HCT116 (cell line): ENCODE measurements around the gene COL5A2. TPM values are rescaled to one million over a fixed set of nuclear protein-coding genes. Genes with fewer than 3 reads are reported as not detected.

Source experiments
- ATAC-seq: fragments of 200-7000 bp; cut with Tn5 transposase; 2 replicates; pipeline ENCODE4 v1.9.1; 2020; ENCODE audit warnings: mild to moderate bottlenecking, moderate library complexity
- BruUV-seq: library from RNA; stranded (reverse); fragments of 400-500 nt; replicated peaks from 2 replicates; lab custom pipeline; 2021; lab: Mats Ljungman, UMichigan
- CTCF ChIA-PET: fragments of 300-600 bp; sonication (Branson Sonifier 250); formaldehyde crosslinking; loops from one replicate; lab custom pipeline; 2021; ENCODE audit warnings: antibody characterized with exemption; lab: Charles Lee
- POLR2A ChIA-PET: fragments of 300-600, 350-600 bp; sonication (Branson Sonifier 250); formaldehyde crosslinking; loops from one replicate; lab custom pipeline; 2021; ENCODE audit warnings: antibody characterized with exemption; lab: Charles Lee
- RAD21 ChIA-PET, 2 experiments: fragments of 300-600 bp; sonication (Branson Sonifier 250); formaldehyde crosslinking; loops; one replicate each; lab custom pipeline; 2023; ENCODE audit warnings: low total read pairs in 2 of 2; ENCODE audit not compliant: uncharacterized antibody in 2 of 2, unreplicated experiment in 2 of 2, low non-redundant PET in 1 of 2; lab: Charles Lee
- DNase-seq: peaks from one replicate; pipeline ENCODE4 v3.0.0-alpha.2; 2010; ENCODE audit warnings: low read depth, low spot score
- H2AFZ ChIP-seq: fragments of 200-600 bp; shearing (Covaris generic), sonication (generic); 2 replicates; pipeline ENCODE4 v1.6.1; 2017; ENCODE audit warnings: low read depth, mixed run types, mixed read lengths, antibody characterized with exemption, low read length; ENCODE audit not compliant: poor library complexity, severe bottlenecking
- H3K27ac ChIP-seq: 2 replicates; pipeline ENCODE4 v1.5.1; 2012; ENCODE audit warnings: low read depth, low read length
- H3K27me3 ChIP-seq: fragments of 200-600 bp; sonication (generic); 2 replicates; pipeline ENCODE4 v1.6.1; 2016; ENCODE audit warnings: mixed run types, low read length, mixed read lengths; ENCODE audit not compliant: insufficient read depth
- H3K36me3 ChIP-seq, 2 experiments: fragments of 200-500 bp in 1 of 2; fragments of 200-600 bp in 1 of 2; sonication (Bioruptor generic) in 1 of 2; sonication (generic) in 1 of 2; 2 replicates each; pipeline versions ENCODE4 v1.5.1 to v1.6.1; 2014 to 2016; ENCODE audit warnings: low read length in 2 of 2, inconsistent platforms in 1 of 2, mixed read lengths in 1 of 2, mixed run types in 1 of 2; ENCODE audit not compliant: insufficient read depth in 2 of 2, control insufficient read depth in 1 of 2
- H3K4me1 ChIP-seq, 2 experiments: fragments of 200-600 bp in 1 of 2; sonication (generic) in 1 of 2; 2 replicates each; pipeline versions ENCODE4 v1.5.1 to v1.6.1; 2012 to 2017; ENCODE audit warnings: low read length in 2 of 2, inconsistent platforms in 1 of 2, mild to moderate bottlenecking in 1 of 2, mixed read lengths in 1 of 2, mixed run types in 1 of 2, moderate library complexity in 1 of 2; ENCODE audit not compliant: insufficient read depth in 2 of 2, control insufficient read depth in 1 of 2
- H3K4me2 ChIP-seq: fragments of 200-600 bp; sonication (generic); 2 replicates; pipeline ENCODE4 v1.6.1; 2017; ENCODE audit warnings: mixed run types, low read length, mixed read lengths
- H3K4me3 ChIP-seq, 2 experiments: fragments of 200-600 bp in 1 of 2; sonication (generic) in 1 of 2; replicated peaks in 1 of 2; 2 replicates each; pipeline ENCODE4 v1.5.1; 2011 to 2016; ENCODE audit warnings: low read length in 2 of 2, control low read depth in 1 of 2, low read depth in 1 of 2, mild to moderate bottlenecking in 1 of 2, mixed read lengths in 1 of 2, mixed run types in 1 of 2
- H3K79me2 ChIP-seq: fragments of 200-600 bp; sonication (generic); 2 replicates; pipeline ENCODE4 v1.6.1; 2017; ENCODE audit warnings: mild to moderate bottlenecking, mixed run types, low read length, moderate library complexity, mixed read lengths; ENCODE audit not compliant: insufficient read depth
- H3K9ac ChIP-seq: fragments of 200-600 bp; sonication (generic); 2 replicates; pipeline ENCODE4 v1.6.1; 2016; ENCODE audit warnings: low read length, mixed read lengths
- H3K9me2 ChIP-seq: fragments of 200-600 bp; sonication (generic), shearing (Covaris generic); 2 replicates; pipeline ENCODE4 v1.6.1; 2017; ENCODE audit warnings: mixed run types, mild to moderate bottlenecking, moderate library complexity; ENCODE audit not compliant: insufficient read depth
- H3K9me3 ChIP-seq, 2 experiments: fragments of 200-500 bp in 1 of 2; fragments of 200-600 bp in 1 of 2; sonication (Bioruptor generic) in 1 of 2; sonication (generic) in 1 of 2; 2 replicates each; pipeline ENCODE4 v1.6.1; 2014 to 2017; ENCODE audit warnings: low read length in 2 of 2, mixed read lengths in 2 of 2, inconsistent platforms in 1 of 2, low read depth in 1 of 2, mild to moderate bottlenecking in 1 of 2, mixed run types in 1 of 2, moderate library complexity in 1 of 2; ENCODE audit not compliant: control insufficient read depth in 1 of 2, insufficient read depth in 1 of 2
- H4K20me1 ChIP-seq: fragments of 200-600 bp; sonication (generic), shearing (Covaris generic); 2 replicates; pipeline ENCODE4 v1.6.1; 2017; ENCODE audit warnings: mixed run types, mild to moderate bottlenecking, moderate library complexity; ENCODE audit not compliant: insufficient read depth
- EZH2phosphoT487 ChIP-seq: fragments of 200-600 bp; IDR thresholded peaks from 2 replicates; pipeline ENCODE4 v1.6.1; 2018; ENCODE audit warnings: antibody characterized with exemption, borderline replicate concordance
- REST ChIP-seq: IDR thresholded peaks from 2 replicates; pipeline ENCODE4 v1.6.1; 2012; ENCODE audit warnings: low read depth
- SP1 ChIP-seq: IDR thresholded peaks from 2 replicates; pipeline ENCODE4 v1.6.1; 2012; ENCODE audit warnings: low read depth
- SRF ChIP-seq: IDR thresholded peaks from 2 replicates; pipeline ENCODE4 v1.6.1; 2012; ENCODE audit warnings: low read depth
- TCF7L2 ChIP-seq: IDR thresholded peaks from 2 replicates; pipeline ENCODE4 v1.7.0; 2011; ENCODE audit warnings: borderline replicate concordance, inconsistent platforms; ENCODE audit not compliant: insufficient read depth, insufficient read length; ENCODE audit errors: extremely low read depth
- intact Hi-C: fragments of 100-400 bp; cut with micrococcal nuclease; formaldehyde crosslinking; loops from 2 replicates; pipeline ENCODE4 v1.10.0; 2022
- total RNA-seq: library from RNA; stranded (reverse); gene quantifications from one replicate; pipeline ENCODE4 v1.2.1, GENCODE V29; 2021; ENCODE audit not compliant: unreplicated experiment

COL5A2 gene
- total RNA-seq, 1 experiment from 2014 or later: 2.3 TPM

DNA sequence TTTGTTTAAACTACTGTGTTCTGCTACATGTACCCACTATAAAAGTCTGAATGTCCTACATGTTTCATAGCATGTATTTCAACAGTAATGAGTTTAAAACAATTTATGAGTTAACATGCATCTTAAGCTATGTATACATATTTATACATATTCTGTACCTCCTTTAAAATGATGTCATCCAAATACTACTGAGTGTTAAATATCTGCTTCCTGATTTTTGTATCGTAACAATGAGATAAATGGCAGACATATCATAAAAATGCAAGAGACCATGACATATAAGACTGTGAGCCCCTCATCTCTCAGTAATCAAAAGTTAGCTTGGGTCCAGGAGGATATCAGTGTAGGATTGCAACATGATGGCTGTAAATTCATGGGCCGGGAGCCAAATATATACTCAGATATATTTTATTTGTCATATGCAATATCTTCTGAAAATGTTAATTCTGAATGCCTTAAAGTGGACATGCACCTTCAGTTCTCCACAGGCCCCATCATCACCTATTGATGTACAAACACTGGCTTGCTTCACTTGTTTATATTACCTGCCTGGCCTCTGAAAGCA lies 3.6 kb downstream of the COL5A2 start:
- no peaks in the 10 kb centered on the region for H3K27me3 ChIP-seq
- H3K9me2 ChIP-seq: no peaks in the 10 kb centered on the region
- POLR2A ChIA-PET: no interaction called here
- H4K20me1 ChIP-seq: no peaks in the 10 kb centered on the region
- no peaks in the 10 kb centered on the region for H3K4me1 ChIP-seq
- no peak for DNase-seq
- CTCF ChIA-PET: interaction anchor here (2.4 kb wide), 1 partner anchor 7 kb away, joined by 8 read pairs; no protein-coding TSS in a partner anchor
- no peak overlapping the region for H3K4me2 ChIP-seq
- H3K4me3 ChIP-seq: no peak overlapping the region
- RAD21 ChIA-PET: no interaction called here
- TF ChIP-seq TCF7L2: no peak
- TF ChIP-seq SP1: no peak
- no peak for TF ChIP-seq SRF
- no peak for TF ChIP-seq REST
- TF ChIP-seq EZH2phosphoT487: no peak
- no peak overlapping the region for H2AFZ ChIP-seq
- H3K36me3 ChIP-seq: no peaks in the 10 kb centered on the region
- H3K27ac ChIP-seq: no peak overlapping the region
- intact Hi-C loops: no loop called here
- ATAC-seq: no peak
- BruUV-seq: no TSS peak
- no peaks in the 10 kb centered on the region for H3K9me3 ChIP-seq
- no peaks in the 10 kb centered on the region for H3K79me2 ChIP-seq
- H3K9ac ChIP-seq: no peak overlapping the region
